Skeletal muscle tissue (tissue), 4 donors: Measurements from ENCODE around the gene ARHGAP1. TPM values are rescaled to one million over a fixed set of nuclear protein-coding genes. Genes with fewer than 3 reads are reported as not detected.

ENCODE experiments used
- H3K27ac ChIP-seq: one replicate; pipeline ENCODE4 v1.7.0; 2013; ENCODE audit warnings: mild to moderate bottlenecking, low read depth, low read length, inconsistent platforms
- H3K27me3 ChIP-seq, 3 donors: one replicate each; pipeline ENCODE4 v1.7.0; 2013; ENCODE audit warnings: low read length in 3 of 3; ENCODE audit not compliant: control insufficient read depth in 3 of 3, insufficient read depth in 3 of 3
- H3K36me3 ChIP-seq, 3 donors: one replicate each; pipeline ENCODE4 v1.7.0; 2013; ENCODE audit warnings: low read length in 3 of 3; ENCODE audit not compliant: control insufficient read depth in 3 of 3, insufficient read depth in 3 of 3
- H3K4me1 ChIP-seq, 3 donors: one replicate each; pipeline ENCODE4 v1.7.0; 2013; ENCODE audit warnings: low read length in 3 of 3, mild to moderate bottlenecking in 3 of 3; ENCODE audit not compliant: control insufficient read depth in 3 of 3, insufficient read depth in 3 of 3
- H3K4me3 ChIP-seq, 3 donors: one replicate each; pipeline ENCODE4 v1.7.0; 2013; ENCODE audit warnings: low read length in 3 of 3
- H3K9ac ChIP-seq, 3 donors: one replicate each; pipeline ENCODE4 v1.7.0; 2013; ENCODE audit warnings: low read length in 3 of 3, mild to moderate bottlenecking in 3 of 3, moderate library complexity in 2 of 3, low read depth in 1 of 3
- H3K9me3 ChIP-seq, 3 donors: one replicate each; pipeline ENCODE4 v1.7.0; 2013; ENCODE audit warnings: low read length in 3 of 3; ENCODE audit not compliant: control insufficient read depth in 3 of 3
- total RNA-seq: library from RNA; depleted of rRNA; stranded (reverse); fragments of >200 nt; gene quantifications from one replicate; pipeline ENCODE4 v1.2.3, GENCODE V29; 2014
- donor health status: Osteomylitis.

ARHGAP1 gene
- total RNA-seq, 1 donor from 2014 or later: 19.8 TPM

- H3K9me3 ChIP-seq: no peaks in the 10 kb centered on the region
- no peaks in the 10 kb centered on the region for H3K4me1 ChIP-seq
- no peaks in the 10 kb centered on the region for H3K27me3 ChIP-seq
- H3K27ac ChIP-seq: no peak overlapping the region
- no peak overlapping the region for H3K4me3 ChIP-seq
- H3K9ac ChIP-seq: no peak overlapping the region
- peaks cover 0 to 5% (median 1%) of the 10 kb centered on the region in 3 donors for H3K36me3 ChIP-seq
Observed at GRCh38 chr11:46736615-46737014, 36.2 kb upstream of the ARHGAP1 start.

- Histone ChIP-seq H3K9me3 (no peaks in the 10 kb centered on the region), H3K27ac (no peak overlapping the region), H3K4me3 (no peak overlapping the region), H3K36me3 (peaks cover 0 to 2% (median 0%) of the 10 kb centered on the region in 3 donors), H3K27me3 (no peaks in the 10 kb centered on the region), H3K9ac (no peak overlapping the region), H3K4me1 (no peaks in the 10 kb centered on the region)
Observed at GRCh38 chr11:46736146-46736545, 35.7 kb upstream of the ARHGAP1 start.

- Histone ChIP-seq H3K4me1 (no peaks in the 10 kb centered on the region), H3K27ac (no peak overlapping the region), H3K36me3 (no peaks in the 10 kb centered on the region), H3K9ac (no peak overlapping the region), H3K9me3 (no peaks in the 10 kb centered on the region), H3K4me3 (no peak overlapping the region), H3K27me3 (no peaks in the 10 kb centered on the region)
Observed at GRCh38 chr11:46733234-46733633, 32.8 kb upstream of the ARHGAP1 start.

DNA sequence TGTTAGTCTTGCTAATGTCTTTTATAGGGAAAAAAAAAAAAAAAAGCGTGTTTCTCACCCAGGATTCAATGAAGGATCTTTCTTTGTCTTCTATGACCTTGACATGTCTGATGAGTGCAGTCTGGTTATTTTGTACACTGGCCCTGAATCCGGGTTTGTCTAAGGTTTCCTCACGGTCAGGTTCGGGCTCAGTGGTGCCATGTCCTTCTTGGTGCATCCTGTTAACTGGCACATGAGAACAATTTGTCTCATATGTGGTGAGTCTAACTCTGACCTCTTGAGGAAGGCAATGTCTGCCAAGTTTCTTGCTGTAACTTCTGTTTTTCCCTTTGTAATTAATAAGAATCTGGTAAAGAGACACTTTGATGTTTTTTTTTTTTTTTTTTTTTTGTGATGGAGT lies 31.1 kb upstream of the ARHGAP1 start:
- Histone ChIP-seq H3K27ac (no peak overlapping the region), H3K9ac (no peak overlapping the region), H3K4me3 (no peak overlapping the region), H3K36me3 (no peaks in the 10 kb centered on the region), H3K4me1 (no peaks in the 10 kb centered on the region), H3K9me3 (no peaks in the 10 kb centered on the region), H3K27me3 (no peaks in the 10 kb centered on the region)

- Histone ChIP-seq H3K27ac (no peak overlapping the region), H3K27me3 (no peaks in the 10 kb centered on the region), H3K4me3 (no peak overlapping the region), H3K9ac (no peak overlapping the region), H3K4me1 (no peaks in the 10 kb centered on the region), H3K9me3 (no peaks in the 10 kb centered on the region), H3K36me3 (no peaks in the 10 kb centered on the region)
Observed at GRCh38 chr11:46729110-46730027, 28.9 kb upstream of the ARHGAP1 start.

GRCh38 chr11:46728659-46729040 lies 28.2 kb upstream of the ARHGAP1 start:
- H3K4me3 ChIP-seq: no peak overlapping the region
- H3K27me3 ChIP-seq: no peaks in the 10 kb centered on the region
- no peak overlapping the region for H3K9ac ChIP-seq
- H3K9me3 ChIP-seq: no peaks in the 10 kb centered on the region
- H3K27ac ChIP-seq: no peak overlapping the region
- H3K36me3 ChIP-seq: no peaks in the 10 kb centered on the region
- no peaks in the 10 kb centered on the region for H3K4me1 ChIP-seq

DNA sequence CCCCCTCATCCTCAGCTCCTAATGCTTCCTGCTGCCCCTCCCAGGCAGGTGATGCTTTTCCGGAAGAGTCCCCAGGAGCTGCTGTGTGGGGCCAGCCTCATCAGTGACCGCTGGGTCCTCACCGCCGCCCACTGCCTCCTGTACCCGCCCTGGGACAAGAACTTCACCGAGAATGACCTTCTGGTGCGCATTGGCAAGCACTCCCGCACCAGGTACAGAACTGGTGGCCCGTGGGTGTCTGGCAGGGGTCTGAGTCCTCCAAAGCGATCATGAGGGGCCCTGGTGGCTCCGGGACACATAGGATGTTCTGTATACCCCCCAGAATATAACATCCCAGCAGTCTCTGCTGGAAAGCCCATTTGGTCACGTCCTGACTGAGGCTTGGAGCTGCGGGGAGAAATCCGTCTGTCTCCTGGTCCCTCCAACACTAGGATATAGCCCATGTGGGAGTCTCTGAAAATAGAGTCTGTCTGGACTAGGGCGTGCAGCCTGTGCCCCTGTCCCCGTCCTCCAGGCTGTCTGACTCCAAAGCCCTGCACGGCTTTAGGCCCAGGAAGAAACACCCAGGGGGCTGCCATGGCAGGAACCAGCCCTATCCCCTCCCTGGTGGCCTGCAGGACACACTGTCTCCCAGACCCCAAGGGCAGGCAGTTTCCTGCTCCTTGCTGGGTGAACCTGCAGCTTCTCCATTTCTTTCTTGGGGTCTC lies 27.7 kb upstream of the ARHGAP1 start:
- Histone ChIP-seq H3K9ac (no peak overlapping the region), H3K27me3 (no peaks in the 10 kb centered on the region)

GRCh38 chr11:46726206-46726862 lies 25.9 kb upstream of the ARHGAP1 start:
- Histone ChIP-seq H3K36me3 (no peaks in the 10 kb centered on the region), H3K4me1 (no peaks in the 10 kb centered on the region), H3K9ac (no peak overlapping the region), H3K27ac (no peak overlapping the region), H3K4me3 (no peak overlapping the region), H3K9me3 (no peaks in the 10 kb centered on the region), H3K27me3 (no peaks in the 10 kb centered on the region)

More for the DNA sequence above, 27.7 kb upstream of the ARHGAP1 start:
- Histone ChIP-seq H3K4me3 (no peak overlapping the region), H3K36me3 (no peaks in the 10 kb centered on the region), H3K4me1 (no peaks in the 10 kb centered on the region), H3K9me3 (no peaks in the 10 kb centered on the region), H3K27ac (no peak overlapping the region)

- H3K9ac ChIP-seq: no peak overlapping the region
- no peaks in the 10 kb centered on the region for H3K4me1 ChIP-seq
- no peaks in the 10 kb centered on the region for H3K27me3 ChIP-seq
- H3K4me3 ChIP-seq: no peak overlapping the region
- no peak overlapping the region for H3K27ac ChIP-seq
- H3K36me3 ChIP-seq: no peaks in the 10 kb centered on the region
- H3K9me3 ChIP-seq: no peaks in the 10 kb centered on the region
Observed at GRCh38 chr11:46725338-46726205, 25.2 kb upstream of the ARHGAP1 start.
